GM12891 (cell line): Measurements from ENCODE around the gene SMIM38.

Source experiments
- PAX5 ChIP-seq: IDR thresholded peaks from 2 replicates; pipeline ENCODE4 v1.6.1; 2011; ENCODE audit warnings: low read length, moderate library complexity, mild to moderate bottlenecking; ENCODE audit not compliant: insufficient read depth, severe bottlenecking
- POLR2A ChIP-seq: IDR thresholded peaks from 2 replicates; pipeline ENCODE4 v1.6.1; 2011; ENCODE audit warnings: low read depth, low read length, control low read depth
- POLR2AphosphoS5 ChIP-seq: IDR thresholded peaks from 2 replicates; pipeline ENCODE4 v1.6.1; 2011; ENCODE audit warnings: low read depth, low read length, control low read depth
- POU2F2 ChIP-seq: IDR thresholded peaks from 2 replicates; pipeline ENCODE4 v1.6.1; 2011; ENCODE audit warnings: low read depth, mild to moderate bottlenecking, control low read depth, low read length, moderate library complexity
- SPI1 ChIP-seq: IDR thresholded peaks from 2 replicates; pipeline ENCODE4 v1.6.1; 2011; ENCODE audit warnings: low read depth, low read length, control low read depth
- TAF1 ChIP-seq: IDR thresholded peaks from 2 replicates; pipeline ENCODE4 v1.6.1; 2011; ENCODE audit warnings: low read depth, low read length, control low read depth

- TF ChIP-seq POLR2AphosphoS5 (no peak), POLR2A (no peak), TAF1 (no peak), PAX5 (no peak), SPI1 (no peak), POU2F2 (no peak)
Measured at GRCh38 chr11:69171476-69172240, 15.9 kb downstream of the SMIM38 start.
